CD4-positive, alpha-beta T cell treated with Interleukin-15 for 1 hour (primary cell): Measurements from ENCODE around the gene COBL.

Experiments
- DNase-seq: peaks from one replicate; pipeline ENCODE4 v3.0.0-alpha.2; 2020

The COBL gene

DNA sequence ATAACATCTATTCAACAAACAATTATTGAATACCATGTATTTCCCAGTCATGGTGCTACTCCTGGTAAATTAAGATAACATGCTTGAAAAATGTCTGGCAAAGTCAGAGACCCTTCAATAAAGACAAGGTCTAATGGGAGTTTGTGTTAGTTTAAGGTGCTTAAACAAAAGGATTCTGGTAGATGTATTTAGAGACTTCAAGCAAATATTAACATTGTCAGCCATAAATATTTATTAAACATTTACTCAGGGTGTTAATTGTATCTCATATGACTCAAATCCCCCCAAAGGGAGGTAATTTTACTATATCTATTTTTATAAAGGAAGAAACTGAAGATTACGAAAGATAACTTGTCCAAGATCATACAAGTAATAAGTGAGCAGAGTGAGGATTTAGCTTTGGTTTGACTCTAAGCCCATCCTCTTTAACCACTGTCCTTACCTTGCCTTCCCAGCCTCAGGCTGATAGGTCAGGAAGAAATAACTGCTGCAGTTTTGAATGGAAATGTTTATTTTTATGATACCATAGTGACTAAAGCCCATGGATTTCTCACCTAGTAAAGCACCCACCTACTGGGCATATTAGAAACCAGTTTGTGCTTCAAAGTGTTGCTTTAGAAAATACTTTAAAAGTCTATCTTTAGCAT lies 215.4 kb downstream of the COBL start:
- no peak for DNase-seq

DNA sequence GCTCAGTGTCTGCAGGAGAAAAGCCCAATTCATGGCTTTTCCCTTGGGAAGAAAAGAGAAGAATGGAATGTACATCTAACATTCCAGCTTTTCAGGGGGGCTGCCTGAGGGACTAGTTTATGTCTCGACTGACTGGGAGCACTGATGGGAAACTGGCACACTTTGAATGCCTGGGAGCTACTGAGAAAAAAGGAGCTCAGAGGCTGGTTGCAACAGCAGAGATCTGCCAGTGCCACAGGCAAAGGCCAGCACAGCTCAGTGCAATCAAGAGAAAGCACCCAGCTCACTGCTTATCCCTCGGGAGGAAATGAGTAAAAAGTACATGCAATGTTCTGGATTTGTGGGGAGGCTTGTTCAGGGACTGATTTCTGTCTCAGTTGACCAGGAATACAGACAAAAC lies 226.2 kb downstream of the COBL start:
- DNase-seq = no peak

DNA sequence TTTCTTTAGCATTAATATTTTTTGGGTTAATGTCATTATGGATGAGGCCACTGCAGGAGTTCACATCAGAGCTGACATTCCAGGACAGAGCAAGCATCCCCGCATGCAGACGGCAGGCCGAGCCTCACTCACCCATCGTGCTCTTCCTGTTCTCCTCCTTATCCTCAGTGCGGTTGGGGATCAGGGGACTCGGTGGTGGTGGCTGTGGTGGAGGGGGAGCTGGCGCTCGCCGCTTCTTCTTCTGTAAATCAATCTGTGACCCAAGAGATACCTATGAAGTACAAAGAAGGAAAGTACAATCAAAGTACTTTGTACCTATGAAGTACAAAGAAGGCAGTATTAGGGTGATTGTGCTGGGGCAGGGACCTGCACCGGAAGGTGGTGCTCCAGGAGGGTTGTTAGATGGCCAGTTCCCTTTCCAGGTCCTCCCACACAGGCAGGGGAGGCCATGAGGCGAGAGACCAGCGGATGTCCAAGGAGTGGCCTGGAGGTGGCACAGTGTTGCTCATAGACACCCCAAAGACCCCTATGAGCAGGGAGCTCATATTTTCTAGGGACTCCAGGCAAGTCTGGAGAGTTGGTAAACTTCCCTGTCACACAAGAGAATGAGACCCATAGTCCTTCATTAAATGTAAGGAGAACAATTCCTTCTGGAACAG lies 231.4 kb downstream of the COBL start:
- DNase-seq = no peak

DNA sequence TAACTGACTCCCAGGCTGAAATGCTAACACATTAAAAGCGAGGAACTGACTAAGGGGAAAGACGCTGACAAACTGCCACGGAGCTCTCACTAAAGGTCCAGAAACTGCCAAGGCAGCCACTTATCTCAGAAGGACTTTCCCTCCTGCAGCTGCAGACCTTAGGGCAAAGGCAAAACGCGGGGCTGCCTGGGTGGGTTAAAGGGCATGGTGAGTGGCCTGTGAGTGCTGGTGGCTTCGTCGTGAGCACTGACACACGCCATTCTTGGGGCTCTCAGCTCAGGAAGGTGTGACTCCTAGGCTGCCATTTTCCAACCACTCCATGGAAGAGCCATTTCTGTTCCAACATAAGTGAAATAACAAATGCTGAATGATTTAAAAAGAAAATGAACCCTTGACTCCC lies 232.5 kb downstream of the COBL start:
- no peak for DNase-seq

DNA sequence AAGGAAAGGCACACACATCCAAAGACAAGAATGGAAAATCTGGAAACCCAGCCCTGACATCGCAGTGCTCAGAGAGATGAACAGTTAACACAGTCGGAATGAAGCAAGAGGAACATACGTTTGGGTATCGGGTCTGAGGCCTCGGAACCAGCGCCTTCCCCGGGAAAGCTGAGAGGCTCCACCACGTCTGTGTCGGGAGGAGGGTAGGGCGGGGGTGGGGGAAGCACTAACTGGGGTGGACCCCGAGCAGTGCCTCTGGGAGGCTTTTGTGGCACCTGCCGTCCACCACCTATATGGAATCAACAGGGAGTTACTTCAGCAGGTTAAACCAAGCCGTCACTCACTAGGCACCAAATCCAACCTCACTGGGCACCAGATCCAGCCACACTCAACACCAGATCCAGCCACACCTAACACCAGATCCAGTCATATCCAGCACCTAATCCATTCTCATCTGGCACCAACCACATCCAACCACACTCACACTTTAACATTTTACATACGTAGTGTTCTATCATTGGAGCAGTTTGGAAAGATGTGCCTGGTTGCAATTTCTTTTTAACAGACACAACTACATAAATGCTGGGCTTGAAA lies 233.6 kb downstream of the COBL start:
- no peak for DNase-seq

DNA sequence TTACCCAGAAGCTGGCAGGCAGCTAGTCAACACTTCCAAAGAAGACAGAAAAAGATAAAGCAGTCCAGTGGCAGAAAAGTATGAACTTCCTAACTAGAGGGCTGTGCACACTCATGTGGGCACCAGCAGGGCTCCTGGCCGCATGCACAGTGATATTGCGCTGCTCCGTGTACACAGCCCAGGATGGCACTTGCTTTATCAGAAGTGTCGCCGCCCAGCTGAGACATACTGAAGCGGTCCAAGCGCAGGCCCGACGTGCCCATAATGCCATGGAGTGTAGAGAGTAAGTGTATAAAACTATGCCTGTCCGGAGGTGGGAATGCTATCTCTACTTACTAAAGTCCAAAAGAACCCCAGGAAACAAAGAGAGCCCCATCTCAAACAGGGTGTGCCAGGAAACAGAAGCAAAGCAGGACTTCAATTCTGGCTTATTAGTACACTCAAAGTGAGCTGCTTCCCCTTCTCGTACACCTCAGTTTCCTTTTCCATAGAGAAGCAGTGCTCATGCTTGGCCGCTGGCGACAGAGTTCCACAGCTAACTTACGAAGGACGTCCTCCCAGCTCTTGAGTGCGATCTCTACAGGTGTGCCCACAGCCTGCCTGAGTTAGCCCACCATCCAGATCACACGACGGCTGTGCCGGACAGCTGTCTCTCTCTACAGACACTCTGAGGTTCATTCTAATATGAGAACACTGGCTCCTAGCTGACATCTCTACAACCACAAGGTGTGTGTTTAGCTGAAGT lies 234.3 kb downstream of the COBL start:
- no peak for DNase-seq

DNA sequence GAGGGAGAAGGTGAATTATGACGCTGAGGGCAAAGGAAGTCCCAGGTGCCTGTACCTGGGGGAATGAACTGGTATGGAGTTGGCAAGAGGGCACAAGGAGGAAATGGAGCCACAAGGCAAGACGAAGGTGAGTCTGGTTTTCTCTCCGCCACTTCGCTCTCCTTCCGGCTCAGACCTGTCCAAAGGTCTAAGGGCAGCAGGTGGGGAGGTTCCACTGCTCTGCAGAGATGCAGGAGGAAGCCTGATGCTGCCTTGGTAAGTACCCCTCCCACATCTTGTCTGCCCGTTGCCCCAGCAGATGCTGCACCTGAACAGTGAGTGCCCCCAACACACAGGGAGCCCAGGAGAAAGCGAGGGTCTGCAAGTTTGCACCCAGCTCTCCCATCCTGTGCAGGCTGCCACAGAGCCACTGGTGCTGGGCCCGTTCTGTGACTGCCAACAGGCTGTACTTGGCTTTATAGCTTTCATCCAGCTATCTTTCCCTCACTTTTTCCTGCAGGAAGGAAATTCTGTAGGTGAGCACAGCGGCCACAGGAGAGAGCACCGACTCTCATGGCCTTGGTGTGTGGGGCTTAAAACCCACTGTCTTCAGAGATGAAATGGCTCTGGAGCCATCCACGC lies 235.2 kb downstream of the COBL start:
- no peak for DNase-seq

DNA sequence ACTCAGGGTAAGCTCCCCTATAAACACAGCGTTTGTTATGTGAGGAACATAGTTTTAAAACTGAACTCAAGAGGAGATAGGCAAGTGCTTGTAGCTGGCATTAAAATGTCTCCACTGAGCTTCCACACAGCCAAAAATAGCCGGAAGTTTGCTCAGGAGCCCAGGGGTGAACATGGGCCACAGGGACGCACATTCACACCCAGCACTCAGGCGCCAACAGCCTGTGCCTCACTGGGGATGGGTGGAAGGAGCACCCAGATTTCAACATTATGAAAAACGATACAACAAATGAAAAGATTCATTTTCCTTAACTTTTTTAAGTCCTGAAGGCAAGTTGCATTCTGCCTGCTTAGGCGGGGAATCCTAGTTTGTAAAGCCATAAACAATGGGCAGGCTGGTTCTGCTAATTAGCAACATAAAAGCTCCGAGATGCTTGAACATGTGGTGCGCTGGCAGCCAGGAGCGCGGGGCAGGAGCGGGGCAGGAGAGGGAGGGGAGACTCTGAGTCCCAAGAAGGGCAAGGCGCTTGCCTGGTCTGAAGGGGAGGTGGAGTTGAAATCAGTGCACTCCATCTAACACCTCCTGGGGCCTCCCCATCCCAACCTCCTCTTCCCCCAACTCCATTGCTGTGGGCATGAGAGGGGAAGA lies 235.9 kb downstream of the COBL start:
- no peak for DNase-seq

DNA sequence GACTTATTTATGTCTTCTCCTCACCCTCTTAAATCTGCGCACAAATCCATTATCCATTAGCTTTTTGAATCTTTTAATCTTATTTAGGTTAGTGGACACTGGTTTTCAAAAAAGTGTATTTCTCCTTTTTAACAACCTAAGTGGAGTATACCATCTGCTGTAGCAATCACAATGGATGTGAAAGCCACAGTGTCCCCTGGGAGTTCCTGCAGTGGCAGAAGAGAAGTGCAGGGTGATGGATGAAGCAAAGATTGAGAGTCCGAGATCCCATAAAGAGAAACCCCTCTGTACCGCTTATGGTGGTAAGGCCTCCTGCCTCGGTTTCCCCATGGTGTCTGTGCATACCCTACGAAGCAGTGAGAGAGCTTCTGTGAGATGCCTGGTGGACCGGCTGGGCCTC lies 236.4 kb downstream of the COBL start:
- no peak for DNase-seq

DNA sequence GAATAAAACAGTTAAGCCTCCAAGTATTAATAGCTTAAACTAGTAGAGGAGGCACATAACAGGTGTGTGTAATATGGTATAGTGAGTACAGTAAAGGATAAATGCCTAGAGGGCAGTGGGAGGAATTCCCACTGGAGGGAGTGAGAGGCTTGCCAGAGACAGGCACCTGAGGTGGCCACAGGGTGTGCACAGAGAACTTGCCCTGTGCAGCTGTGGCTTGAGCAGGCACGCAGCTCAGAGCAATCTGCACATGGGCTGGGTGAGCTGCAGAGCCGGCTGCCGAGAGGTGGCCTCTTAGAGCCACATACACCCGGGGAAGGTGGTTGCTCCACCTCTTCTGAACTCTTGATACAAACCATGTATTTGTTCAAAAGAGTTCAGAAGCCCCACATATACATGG lies 237.1 kb downstream of the COBL start:
- DNase-seq = no peak

DNA sequence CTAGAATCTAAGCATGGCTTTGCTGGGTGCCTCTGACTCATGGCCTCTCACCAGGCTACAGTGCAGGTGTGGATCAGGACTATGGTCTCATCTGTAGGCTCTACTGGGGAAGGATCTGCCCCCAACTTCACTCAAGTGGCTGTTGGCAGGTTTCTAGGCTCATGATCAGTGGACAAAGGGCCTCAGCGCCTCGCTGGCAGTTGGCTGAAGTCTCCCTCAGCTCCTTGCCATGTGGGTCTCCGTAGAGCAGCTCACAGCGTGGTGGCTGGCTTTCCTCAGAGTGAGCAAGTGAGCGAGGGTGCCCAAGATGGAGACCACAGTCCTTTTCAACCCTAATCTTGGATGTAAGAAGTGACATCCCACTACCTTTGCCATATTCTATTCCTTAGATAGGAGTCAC lies 238.0 kb downstream of the COBL start:
- no peak for DNase-seq

DNA sequence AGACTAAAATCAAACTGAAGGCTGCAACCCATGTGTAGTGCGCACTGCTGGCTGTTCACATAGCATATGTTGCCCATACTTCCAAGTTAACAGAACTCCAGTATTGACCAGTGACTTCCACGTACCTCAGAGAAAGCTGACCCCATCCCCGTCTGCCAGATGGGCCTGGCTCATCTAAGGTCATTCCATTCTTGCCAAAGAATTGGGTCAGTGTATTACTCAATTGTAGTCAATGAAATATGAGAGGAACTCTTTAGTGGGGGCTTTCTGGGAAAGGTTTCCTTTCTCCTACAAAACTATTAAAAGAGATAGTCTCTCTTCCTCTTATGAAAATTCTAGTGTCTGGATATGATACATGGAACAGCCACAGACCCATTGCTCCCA lies 238.6 kb downstream of the COBL start:
- DNase-seq = no peak

DNA sequence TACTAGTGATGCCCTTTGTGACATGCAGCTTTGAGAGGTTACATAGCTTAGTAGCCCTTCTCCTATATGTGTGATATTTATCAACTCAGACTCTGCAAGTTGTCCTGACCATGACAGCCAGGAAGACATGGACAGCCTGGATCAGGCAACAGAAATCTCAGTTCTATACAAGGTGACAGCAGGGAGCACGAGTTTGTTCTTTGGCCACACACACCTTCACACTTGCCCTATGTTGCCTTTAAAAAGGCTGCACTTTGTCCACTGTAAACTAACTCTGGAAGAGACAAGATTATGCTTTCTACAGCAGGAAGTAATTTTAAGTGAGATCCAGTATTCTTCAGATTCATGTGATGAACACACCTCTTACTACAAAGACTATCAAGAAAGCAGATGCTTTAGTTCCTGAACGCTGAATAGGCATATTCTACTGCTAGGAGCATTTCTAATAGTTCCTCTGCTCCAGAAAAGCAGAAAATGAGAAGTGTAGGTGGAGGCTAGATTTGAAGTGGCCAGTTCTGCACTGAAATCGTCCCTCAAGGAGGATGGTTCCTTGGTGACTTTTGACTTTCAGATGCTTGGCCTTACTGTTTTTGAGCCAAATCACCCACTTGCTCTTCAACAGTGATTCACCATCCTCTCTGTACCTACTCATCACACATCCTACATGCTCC lies 239.2 kb downstream of the COBL start:
- no peak for DNase-seq

DNA sequence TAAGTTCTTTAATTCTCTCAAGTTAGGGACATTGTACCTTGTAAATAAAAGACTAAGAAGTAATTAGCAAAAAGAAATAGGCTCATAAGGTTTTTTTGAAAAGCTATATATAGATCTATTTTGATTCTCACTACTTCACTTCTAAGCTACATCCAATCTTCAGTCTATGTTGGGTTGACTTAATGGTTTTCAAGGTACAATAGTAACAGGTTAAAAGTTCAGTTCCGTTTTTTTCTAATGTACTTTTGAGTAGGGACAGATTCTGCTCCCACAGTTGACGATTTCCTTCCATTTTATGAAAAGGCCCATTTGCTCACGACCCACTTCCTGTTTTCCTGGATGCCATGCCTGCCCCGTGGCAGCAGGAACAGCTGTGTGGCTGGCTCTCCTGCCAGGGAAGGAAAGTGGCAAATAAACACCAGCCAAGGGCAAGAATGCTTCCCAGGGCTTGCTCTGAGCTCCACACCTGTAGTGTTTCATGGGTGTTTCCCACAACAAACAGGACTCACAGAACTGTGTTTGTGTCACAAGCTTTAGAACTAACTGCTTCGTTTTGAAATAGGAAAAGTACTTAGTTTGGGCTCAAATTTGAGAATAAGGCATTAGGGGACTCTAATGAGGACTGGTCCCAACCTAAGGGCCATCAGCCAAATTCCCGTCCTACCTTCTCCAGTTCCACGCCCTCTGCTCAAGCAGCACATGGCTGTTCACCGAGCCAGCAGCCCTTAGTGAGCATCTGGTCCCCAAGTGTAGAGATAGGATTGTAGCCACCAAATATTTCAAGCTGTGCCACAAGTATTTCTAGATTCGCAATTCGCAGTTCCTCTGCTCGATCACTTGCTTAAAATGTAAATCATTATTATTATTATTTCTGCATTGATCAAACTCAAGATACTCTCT lies 240.7 kb downstream of the COBL start:
- DNase-seq = no peak

DNA sequence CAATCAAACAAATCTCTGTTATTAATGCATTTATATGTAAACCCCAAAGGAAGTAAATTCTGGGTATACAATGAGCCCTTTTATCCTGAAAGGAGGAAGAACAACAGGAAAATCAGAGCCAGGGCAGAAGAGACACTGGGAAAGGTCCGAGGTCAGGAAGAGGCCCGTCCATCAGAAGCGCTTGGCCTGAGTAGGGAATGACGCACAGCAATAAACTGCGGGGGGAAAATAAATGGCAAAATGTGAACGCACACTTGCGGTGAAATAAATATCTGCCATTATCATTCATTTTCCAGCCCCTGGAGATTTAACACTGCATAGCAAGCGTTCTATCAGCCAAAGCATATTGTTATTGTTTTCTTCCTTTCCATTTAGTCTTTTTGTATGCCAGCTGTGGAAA lies 243.4 kb downstream of the COBL start:
- DNase-seq = no peak

DNA sequence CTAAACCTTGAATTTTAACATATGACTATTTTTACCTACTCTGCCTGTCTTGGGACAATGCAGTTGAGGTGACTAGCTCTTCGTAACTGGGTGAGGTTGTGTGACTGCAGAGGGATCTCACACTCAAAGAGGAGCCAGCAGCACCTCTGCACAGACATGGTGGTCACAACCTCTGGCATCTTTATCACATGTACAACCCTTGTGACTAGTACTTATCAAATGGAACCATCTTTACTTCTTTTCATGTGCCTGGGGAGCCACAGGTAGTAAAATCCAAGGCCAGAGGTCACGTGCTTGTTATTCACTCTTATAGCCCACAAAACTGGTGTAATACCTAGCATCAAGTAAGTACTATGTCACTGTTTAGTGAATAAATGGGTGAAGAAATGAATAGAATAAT lies 244.3 kb downstream of the COBL start:
- no peak for DNase-seq

DNA sequence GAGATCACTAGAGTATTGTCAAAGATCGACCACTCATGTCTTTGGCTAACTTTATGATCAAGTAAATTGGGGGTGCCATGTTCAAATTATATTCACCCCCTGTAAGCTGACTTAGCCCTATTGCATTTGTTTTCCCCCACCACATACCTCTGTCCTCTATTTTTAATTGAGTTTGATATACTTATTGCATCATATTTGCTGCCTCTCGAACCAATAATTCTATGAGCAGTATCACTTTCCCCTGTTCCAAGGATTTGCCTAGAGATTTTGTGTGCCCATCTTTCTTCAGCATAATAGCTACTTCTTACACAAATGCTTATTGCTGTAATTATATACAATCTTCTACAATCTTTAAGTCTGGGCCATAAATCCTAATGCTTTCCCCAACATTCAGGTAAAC lies 245.2 kb downstream of the COBL start:
- DNase-seq = no peak

DNA sequence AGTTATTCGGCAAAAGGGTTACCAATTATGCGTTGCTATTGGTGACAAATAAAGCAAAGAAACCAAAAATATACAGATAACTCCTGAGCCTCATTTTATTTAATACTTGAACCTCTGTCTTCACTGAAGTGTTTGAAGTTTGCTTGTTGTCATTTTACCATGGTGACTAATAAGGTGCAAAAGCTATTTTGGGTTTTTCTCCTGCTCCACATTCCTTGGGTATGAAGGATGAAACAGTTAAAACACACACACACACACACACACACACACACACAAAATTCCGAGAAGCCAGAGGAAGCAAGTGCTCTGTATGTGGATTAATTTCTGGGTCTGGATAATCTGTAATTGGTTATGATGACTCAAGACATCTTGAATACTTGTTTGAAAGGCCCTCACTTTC lies 246.5 kb downstream of the COBL start:
- DNase-seq = no peak

DNA sequence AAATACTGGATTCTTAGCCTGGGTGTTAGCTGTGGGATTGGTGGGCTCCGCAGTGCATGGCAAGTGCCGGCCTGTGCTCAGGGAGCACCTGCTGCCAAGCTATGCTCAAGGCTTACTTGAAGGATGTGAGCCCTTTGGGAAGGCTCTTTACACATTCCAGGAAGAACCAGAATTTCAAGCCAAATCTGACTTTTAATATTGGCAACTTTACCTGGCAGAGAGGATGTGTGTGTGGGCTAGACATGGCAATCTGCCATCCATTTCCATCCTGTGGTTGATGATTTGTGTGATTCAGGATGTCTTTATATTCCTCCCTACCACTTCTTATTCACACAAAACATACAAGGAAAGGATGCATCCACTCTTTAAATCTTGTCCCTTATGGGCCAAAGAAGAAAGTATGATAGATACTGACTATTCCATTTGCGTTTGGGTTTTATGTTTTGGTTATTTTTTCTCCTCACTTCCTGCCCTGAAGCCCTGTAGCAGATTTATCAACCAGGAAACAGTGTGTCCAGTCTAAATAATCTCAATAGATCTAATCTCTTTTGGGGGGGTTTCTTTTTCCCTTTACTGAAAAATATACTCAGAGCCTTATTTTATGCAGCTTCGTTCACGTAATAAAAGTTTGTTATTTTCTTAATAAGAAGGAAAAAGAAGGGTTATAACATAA lies 247.1 kb downstream of the COBL start:
- no peak for DNase-seq

DNA sequence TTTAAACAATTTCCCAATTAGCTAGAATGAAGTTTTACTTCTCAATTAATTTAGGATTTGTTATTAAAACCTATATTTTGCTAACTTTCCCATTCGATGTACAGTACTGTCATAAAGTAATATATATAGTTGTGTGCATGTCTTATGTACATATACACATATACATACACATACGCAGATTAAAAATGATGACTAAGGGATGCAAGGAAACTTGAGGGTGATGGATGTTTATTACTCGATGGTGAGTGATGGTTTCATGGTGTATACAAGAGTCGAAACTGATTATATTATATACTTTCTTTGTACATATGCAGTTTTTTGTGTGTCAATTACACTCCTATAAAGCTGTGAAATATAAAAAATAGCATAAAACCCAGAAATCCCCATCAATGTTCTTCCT lies 248.2 kb downstream of the COBL start:
- DNase-seq = no peak

DNA sequence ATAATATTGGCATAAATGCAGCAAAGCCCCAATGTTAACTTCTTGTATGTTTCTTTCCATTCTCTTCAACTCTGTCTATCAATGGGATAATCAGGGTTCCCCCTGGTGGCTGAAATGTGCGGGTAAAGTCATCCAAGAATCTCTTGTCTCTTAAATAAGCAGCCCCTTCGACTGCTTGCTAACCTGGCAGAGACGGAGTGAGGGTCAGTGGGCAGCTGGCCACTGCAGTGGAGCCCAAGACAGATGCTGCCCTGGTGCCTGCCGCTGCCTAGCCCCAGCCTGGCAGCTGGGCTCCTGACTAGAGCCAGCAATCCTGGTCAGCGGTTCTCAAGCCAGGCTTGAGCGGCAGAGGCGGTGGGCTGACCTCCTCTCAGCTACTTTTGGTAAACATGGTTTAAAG lies 248.9 kb downstream of the COBL start:
- no peak for DNase-seq
